ENCODE results near the gene TSHZ2. TPM values are rescaled to one million over a fixed set of nuclear protein-coding genes. Genes with fewer than 3 reads are reported as not detected.

TSHZ2 gene
- total and polyA plus RNA-seq, 9 of the 15 experiments (the other 6 are each of a cell fraction or from before 2014, with no cell fraction given): 0.03 to 0.20 (median 0.05) TPM; not detected in 4

DNA sequence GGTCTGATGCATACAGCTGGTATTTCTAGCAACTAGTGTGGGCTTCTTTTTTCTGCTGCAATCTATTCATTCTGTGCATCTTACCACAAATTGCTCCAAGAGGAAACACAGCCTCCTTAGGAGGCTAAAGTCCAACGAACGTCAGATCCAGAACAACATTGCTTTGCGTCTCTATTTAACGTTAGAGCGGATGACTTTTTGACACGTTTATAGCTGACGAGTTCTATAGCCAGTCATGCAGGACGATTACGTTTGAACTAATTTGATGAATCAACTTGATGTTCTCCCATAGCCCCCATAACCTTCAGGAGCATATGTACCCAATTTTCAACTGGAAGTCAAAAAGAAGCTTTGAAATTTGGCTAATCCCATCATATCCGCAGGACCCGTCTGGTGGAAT lies 59.9 kb downstream of the TSHZ2 start:
- Histone ChIP-seq H3K4me2 (ENCODE audit: insufficient read depth, low read length) (no peak overlapping the region), H2AFZ (ENCODE audit: low read depth, low read length) (no peak overlapping the region), H3K9me1 (ENCODE audit: control insufficient read depth, insufficient read depth, low read length) (no peaks in the 10 kb centered on the region), H3K4me3 (no peak overlapping the region), H3K36me3 (ENCODE audit: control insufficient read depth, insufficient read depth, low read length) (no peaks in the 10 kb centered on the region), H3K79me2 (ENCODE audit: control insufficient read depth, insufficient read depth, low read length) (no peaks in the 10 kb centered on the region), H3K9ac (ENCODE audit: insufficient read depth in 1 of 2, low read depth in 2 of 2, low read length in 2 of 2) (no peak overlapping the region), H3K9me3 (replicated peaks; ENCODE audit: control insufficient read depth, insufficient read depth, low read depth, low read length) (no peaks in the 10 kb centered on the region), H4K20me1 (replicated peaks; ENCODE audit: control insufficient read depth, insufficient read depth, low read length) (no peaks in the 10 kb centered on the region), H3K27ac (ENCODE audit: extremely low read depth, low read depth, low read length) (no peak overlapping the region), H3K4me1 (replicated peaks in 1 of 2; ENCODE audit: control insufficient read depth in 2 of 2, insufficient read depth in 2 of 2, low read length in 2 of 2) (no peaks in the 10 kb centered on the region), H3K27me3 (ENCODE audit: control insufficient read depth in 2 of 2, insufficient read depth in 2 of 2, low read length in 2 of 2) (no peaks in the 10 kb centered on the region; a peak in 2 of 5 replicates)
- FAIRE-seq (no peak), DNase-seq (ENCODE audit: extremely low read depth in 1 of 4, low spot score in 3 of 4) (no peak), ATAC-seq (no peak)
- in situ Hi-C loops (cut with MboI): no loop called here
- BruUV-seq (replicated peaks): no TSS peak
- 2% methylated on average over 11 of the region's 11 CpGs for WGBS (ENCODE audit: insufficient coverage, low coverage, missing lambda C conversion rate)
- ChIA-PET CTCF (ENCODE audit: low intra/inter-chr PET ratio) (interaction anchor here (0.6 kb wide), 1 partner anchor 71 kb away, joined by 3 read pairs; no protein-coding TSS in a partner anchor), POLR2A (no interaction called here)
- intact Hi-C loops (cut with micrococcal nuclease): no loop called here
- TF ChIP-seq TCF7L2 (IDR thresholded peaks at IDR 0.05; ENCODE audit: low read depth, low read length) (no peak), FOXJ2 (tag; IDR thresholded peaks at IDR 0.05) (no peak), ZZZ3 (IDR thresholded peaks at IDR 0.05) (no peak), SMARCB1 (IDR thresholded peaks at IDR 0.05; ENCODE audit: insufficient read length, low read depth) (no peak), MITF (IDR thresholded peaks at IDR 0.05) (no peak)
